Stimulated activated CD4-positive, alpha-beta T cell treated with anti-CD3 and anti-CD28 coated beads, Interleukin-15, amount 100 ng/mL, for 24 hours (primary cell): ENCODE results near the gene KCNN3.

Experiments used
- DNase-seq: peaks from one replicate; pipeline ENCODE4 v3.0.0-alpha.2; 2020

The KCNN3 gene

DNA sequence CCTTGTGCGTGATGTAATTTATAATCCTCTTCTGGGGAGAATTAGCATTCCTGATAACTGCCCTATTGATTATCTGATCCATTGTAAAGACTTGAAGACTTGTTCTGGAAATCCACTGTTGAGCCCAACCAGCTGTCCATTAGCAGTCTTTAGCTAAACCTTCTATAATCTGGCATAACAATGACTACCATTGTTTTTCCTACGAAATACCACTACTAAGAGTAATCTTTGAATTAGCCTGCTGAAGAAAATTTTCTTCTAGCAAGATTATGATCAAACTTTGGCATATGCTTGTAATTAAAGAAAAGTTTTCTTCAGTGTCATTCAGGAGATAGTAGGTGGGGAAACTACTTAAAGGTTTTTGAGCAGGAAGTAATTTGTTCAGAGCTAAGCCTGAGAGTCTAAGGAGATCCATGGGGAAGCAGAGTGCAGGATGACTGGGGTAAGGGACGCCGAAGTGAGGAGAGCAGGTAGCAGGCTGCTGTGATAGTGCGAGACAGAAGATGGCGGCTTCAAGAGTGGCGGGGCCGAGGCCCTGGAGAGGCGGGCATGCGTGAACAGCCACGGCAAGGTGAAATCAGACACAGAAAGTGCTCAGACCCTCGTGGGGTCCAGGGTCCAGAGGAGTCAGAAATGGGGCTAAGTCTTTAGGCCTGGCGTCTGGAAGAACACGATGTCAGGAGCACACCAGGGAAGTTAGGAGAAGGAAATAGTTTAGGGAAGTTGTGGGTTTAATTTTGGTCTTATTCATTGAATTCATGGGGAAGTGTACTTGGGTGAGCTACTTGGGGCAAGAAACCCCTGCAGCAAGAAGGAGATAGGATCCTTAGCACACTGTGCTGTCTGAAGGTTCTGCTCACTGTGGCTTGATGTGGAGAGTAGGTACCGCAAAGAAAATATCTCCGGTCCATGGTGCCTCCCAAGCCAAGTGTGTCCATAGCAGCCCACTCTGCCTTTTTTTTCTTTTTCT lies 149.5 kb downstream of the KCNN3 start:
- no peak for DNase-seq

DNA sequence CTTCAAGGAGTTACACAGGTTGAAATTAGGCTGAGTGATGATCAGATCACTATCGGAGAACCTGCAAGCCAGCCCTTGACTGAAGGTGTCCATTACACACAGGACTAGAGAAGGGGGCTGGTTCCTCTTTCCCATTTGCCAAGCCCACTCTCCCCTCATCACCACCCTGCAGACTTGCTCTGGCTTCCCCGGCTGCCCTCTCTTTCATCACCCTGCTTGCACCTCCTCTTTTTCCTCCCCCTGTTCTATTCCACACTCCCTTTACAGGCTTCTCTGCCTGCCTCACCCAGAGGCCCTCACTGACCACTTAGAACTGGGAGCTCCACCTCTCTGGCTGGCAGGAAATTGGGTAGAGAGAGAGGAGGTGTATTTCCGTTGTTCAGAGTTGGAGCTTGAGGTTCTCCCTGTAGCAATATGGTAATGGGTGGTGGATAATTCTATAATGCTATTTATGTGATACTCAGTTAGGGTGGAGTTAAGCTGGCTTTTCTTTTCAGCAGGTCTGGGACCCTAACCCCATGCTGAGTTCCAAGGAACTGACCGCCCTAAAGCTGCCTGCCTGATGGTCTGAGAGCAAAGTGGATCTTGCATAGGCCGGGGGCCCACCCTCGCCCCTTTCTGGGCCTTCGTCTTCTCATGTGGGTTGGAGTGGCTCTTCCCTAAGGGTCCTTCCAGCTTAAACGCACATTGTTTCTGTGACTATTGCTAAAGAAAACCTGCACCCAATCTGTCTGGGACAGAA lies 150.3 kb downstream of the KCNN3 start:
- no peak for DNase-seq

DNA sequence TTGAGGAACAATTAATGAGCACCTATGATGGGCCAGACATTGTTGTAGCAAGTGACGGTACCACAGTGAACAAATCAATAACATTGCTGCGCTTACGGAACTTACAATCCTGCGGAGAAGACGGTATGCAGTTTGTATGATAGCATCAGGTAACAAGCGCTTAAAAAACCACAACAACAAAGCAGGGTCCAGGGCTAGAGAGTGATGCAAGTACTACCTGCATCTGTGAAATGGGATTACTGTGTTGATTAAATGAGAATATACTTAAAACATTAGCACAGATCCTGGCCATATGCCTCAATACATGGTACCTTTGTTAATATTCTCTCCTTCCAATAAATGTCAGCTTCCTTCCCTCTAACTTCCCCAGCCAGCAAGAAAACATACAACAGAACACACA lies 151.5 kb downstream of the KCNN3 start:
- no peak for DNase-seq

DNA sequence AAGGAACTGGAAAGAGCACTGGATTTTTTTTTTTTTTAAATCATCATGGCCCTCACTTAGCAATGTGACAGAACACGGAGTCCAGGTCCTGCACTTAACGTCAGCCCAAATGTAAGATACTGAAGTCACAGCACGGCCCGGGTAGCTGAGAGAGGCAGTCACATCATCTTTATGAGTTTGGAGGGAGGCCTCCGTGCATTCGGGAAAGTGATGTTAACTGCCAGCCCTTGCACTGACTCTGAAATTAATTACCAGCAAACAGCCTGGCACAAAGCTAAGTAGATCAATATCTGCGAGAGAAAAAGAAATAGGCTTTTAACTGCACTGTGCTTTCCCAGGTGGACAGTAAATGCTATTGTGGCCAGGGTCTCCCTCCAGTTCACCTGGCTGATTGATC lies 152.6 kb downstream of the KCNN3 start:
- DNase-seq = no peak

DNA sequence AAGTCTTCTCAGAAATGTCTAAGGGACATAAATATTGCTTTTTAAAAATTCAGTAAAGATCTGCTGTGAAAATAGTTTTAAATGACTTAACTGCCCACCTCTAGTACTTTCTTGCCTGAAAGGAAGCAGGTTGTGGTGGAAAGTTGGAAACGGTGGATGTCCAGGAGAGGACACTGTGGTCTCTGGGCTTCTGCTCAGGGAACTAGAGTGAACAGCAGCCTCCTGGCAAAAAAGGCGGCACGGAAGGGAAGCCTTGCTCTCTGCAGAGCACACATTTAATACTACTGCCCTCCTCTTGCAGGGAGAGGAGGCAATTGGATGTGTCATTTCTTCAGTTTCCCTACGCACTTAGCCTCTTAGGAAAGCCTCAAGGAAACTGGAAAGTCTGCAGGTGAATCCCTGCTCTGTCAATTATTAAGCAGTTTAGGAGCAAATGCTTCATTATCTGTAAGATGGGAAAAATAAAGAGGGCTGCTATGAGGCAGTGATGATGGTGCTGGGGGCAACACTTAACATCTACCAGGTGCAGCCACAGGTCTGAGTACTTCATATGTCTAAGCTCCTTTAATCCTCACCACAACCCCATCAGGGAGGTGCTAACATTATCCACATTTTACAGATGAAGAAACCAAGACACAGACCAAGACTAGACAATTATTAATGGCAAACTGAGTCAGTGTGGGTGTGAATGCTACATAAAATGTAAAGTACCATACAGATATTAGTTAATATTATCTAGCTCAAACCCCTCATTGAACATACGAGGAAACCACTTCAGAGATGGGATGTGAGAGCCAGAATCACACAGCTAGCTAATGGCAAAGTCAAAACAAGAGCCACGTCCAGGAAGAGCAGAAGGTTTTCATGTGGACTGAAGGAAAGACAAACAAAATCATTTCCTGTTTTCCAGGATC lies 153.2 kb downstream of the KCNN3 start:
- no peak for DNase-seq

DNA sequence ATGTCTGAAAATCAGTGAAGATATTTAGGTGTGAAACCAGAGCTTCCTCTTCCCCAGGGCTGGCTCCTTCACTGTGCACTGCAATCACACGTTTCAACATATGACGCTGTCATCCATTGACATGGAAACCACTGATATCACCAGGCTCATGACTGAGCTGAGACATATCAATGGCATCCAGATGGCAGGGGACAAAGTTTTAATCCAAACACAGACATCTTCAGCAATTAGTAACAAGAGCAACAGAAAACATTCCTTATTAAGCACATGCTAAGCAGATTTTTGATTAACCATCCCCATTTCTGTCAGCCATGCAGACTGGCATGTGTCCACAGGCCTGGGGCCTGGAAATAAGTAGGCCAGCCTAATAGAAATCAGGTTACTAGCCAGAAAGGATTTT lies 154.1 kb downstream of the KCNN3 start:
- no peak for DNase-seq

DNA sequence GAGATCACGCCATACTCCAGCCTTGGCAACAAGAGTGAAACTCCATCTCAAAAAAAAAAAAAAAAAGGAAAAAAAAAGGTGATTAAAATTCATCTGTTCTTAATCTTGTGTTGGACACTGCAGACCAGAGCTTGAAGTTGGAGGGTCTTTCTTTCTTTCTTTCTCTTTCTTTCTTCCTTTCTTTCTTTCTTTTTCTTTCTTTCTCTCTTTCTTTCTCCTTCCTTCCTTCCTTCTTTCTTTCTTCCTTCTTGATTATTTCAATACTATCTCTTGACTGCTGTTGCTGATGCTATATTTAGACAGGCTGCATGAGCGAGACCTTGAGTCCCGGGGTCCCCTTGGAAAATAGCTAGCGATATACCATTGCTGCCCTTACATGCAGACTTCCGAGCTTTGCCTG lies 154.7 kb downstream of the KCNN3 start:
- DNase-seq = no peak

DNA sequence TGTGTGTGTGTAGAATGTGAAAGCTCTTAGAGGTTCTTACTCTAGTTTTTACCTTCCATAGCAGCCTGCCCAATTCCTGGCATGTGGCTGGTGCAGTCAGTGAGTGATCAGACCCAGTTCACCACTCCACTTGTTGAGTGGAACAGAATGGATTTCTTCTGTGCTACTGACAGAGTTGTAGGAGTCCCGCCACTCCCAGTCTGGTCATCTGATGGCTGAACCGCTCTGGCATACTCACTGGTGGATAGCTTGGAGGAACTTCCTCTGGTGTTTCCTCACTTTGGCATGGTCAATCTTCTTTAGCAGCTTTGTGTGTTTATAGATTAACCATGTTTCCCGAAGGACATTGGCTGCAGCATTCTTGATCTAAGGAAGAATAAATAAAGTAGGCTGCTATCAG lies 155.4 kb downstream of the KCNN3 start:
- DNase-seq = no peak

DNA sequence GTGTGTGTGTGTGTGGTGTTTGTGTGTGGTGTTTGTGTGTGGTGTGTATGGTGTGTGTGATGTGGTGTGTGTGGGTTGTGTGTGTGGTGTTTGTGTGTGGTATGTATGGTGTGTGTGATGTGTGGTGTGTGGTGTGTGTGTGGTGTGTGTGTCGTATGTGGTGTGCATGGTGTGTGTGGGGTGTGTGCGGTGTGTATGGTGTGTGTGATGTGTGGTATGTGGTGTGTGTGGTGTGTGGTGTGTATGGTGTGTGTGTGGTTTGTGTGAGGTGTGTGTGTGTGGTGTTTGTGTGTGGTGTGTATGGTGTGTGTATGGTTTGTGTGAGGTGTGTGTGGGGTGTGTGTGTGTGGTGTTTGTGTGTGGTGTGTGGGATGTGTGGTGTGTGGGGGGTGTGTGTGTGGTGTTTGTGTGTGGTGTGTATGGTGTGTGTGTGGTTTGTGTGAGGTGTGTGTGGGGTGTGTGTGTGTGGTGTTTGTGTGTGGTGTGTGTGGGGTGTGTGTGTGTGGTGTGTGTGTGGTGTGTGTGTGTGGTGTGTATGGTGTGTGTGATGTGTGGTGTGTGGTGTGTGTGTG lies 155.9 kb downstream of the KCNN3 start:
- no peak for DNase-seq

DNA sequence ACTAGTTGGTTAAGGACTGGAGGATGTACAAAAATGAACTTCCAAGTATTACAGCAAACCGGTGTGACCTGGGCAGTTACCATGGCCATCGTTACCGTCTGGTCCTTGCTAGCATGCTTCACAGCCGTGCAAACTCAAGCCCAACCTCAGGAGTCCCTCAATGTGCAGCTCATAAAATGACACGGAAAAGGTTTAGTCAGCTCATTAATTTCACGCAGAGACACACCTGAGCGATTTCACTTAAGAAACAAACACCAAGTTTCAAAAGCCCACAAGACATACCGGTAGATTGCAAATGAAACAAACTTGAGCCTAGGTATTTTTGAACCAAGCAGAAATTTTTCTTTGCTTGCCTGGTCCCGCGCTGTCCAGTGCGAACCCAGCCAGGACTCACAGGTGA lies 157.1 kb downstream of the KCNN3 start:
- DNase-seq = no peak

DNA sequence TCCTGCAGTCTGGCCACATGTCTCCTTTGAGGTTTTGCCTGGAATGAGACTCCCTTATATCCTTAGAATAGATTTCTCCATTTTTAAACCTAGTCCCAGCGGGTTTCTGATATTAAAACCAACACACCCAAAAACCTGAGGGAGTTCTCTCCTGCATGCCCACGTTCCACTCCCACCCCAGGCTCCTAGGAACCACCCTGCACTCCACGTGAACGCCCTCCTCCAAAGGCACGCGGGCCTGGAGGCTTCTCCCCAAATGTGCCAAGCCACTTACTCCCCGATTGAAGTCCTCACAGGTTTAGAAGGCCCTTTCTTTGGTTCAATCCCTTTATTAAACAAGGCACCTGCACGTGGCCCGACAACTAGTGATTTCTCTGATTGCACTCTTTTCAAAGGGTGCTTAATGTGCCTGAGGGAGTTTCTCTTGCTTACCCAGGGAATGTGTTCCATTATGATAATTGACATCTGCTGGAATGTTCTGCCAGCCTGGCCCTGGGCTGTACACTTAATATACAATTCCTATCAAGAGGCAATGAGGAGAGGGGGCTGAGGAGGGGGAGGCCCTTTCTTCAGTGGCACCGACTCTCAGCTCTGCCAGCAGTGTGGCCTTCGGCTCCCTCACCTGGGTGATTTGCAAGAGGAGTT lies 157.8 kb downstream of the KCNN3 start:
- no peak for DNase-seq

DNA sequence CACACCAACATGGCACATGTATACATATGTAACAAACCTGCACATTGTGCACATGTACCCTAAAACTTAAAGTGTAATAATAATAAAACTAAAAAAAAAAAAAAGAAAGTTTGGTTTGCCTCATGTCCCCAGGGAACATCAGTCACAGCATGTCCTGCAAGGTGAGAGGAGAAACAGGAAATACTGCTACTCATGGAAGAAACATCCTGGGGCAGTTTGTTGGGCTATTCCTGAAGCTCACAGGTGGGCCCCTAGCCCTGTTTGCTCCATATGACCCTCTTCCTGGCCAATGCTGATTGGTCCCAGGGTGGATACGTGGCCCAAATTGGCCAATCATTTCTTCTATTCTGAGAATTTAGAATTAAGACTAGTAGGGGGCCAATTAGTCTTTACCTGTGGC lies 158.7 kb downstream of the KCNN3 start:
- no peak for DNase-seq

DNA sequence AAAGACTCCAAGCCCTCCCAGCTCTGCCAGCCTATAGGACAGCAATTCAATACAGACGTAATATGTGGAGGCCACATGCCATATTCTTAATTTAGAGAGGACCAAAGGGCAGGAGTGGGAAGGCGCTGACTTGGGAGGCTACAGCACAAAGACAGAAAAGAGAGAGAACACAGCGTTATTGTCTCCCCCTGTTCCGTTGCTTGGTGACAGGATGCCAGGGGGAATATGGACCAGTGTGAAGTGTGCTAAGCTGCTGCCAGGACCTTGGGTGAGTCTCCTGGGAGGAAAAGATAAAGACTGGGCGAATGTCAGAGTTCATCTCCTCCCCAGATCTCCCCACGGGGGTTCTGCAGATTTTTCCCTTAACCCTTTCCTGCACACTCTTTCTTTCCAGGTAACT lies 160.0 kb downstream of the KCNN3 start:
- no peak for DNase-seq

DNA sequence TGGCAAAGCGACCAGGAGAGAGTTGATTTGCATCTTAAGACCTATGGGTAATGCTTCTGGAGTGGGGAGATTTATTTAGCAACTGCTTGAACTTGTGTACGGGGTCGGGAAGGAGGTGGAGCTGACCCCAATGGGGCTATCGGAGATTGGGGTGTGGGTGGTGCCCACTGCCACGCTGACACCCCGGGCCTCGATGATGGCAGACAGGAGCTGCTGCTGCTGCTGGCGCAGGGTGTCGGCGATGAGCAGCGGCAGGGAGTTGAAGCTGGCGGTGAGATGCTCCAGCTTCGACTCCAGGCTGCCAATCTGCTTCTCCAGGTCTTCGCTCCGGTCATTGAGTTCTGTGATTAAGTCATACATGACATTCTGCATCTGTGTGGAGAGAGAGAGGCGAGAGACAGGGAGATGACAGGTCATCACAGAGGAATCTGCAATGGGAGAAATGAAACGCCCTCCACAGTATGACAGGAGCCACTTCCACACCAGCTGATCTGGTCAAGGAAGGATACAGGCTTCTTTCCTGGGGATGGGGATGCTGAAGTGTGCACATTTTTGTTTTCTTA lies 162.1 kb downstream of the KCNN3 start:
- DNase-seq = no peak

DNA sequence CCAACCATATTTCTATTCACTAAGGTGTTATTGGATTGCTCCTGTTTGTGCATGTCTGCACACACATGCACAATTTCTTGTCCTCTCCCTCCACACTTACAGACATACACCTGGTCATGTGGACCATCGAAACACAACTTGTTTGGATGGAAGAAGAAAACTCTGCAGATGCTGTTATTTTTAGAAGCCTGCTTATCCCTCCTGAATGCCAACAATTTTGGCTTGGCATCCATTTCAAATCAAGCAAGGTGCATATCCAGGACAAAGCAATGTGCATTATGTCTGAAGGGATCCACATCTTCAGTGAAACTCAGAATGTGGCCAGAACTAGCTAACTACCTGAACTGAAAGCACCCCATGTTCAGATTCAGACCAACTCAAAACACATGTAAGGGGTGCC lies 163.2 kb downstream of the KCNN3 start:
- DNase-seq = no peak

DNA sequence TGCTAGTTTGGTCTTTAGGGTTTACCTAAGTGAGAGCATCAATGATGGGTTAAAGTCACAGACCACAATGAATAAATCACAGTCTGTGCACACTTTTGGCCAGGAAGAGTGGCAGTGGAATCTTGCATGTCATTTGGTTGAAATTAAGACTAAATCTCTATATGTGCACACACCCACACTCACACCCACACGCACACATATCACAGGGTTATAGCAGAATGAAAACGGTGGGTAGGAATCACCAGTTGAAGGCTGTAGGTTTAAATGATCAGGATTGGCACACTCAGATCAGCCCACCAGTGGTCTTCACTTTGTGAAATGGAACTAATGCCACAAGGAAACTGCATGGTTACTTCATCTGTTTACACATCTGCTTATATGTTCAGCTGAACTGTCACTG lies 164.5 kb downstream of the KCNN3 start:
- DNase-seq = no peak

DNA sequence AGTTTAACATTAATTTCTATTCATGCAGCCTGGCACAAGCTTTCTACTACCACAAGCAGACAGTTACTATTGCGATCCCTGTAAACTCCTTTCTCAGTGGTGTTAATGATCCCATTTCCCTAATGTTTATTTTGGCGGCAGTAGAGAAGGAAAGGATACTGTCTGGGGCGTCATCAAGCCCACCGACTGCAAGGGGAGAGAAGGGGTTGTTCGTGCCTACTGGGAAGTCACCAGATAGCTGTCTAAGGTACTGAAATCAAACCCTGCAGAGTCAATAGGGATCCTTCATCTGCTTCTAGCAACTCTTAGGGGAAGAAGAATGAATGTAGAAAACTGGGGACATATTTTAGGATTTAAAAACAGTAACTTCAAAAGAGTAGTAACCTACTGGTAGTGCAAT lies 166.9 kb downstream of the KCNN3 start:
- no peak for DNase-seq

DNA sequence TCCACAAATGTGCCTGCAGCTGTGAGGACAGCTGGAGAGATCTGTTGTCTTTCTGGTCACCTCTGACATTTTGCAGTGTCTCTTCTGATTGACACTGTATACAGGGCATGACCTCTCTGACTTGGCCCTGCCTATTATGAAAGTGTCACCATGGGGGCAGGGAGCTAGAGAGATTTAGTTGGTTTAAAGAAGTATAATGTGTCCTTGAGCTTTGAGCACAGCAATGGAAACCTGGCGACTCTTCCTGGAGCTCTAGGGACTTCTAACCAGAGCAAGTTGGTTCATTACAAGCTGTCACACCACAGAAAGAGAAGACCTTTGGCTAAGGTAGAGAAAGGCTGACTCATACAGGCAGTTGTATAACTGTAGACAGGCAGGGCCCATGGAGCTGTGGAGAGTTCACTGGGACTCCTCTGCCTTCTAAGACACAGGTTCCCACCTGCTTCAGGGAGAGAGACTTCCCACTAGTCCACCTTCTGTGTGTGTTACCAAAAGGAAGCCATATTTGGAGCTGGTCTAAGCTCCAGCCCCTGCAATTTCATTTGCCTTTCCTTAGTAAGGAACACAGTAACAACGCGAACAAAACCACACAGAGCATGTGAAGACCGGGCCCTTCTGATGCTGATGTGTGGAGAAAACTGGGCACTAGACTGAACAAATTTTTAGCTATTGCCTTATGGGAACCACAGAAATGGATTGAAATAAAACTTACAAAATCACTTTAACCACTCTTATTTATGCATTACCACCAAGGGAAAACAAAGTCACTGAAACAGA lies 171.6 kb downstream of the KCNN3 start:
- peak; percentile 11 for DNase-seq

DNA sequence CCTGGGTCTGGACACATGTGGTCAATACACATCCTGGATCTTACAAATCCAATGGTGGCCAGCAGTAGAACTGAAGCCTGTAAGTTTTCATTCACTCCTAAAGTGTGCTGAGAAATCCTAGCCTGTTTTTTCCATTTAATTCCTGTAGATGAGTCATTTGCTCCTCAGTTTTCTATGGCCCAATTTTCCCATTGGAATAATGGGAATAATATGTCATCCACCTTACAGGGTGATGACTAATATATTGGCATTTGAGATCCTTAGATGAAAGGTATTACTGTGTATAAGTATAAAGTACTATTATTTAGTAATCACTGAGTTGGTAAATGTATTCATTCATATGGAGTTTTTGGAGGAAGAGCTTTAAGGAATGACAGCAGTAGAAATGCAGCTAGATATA lies 172.4 kb downstream of the KCNN3 start:
- DNase-seq = no peak

DNA sequence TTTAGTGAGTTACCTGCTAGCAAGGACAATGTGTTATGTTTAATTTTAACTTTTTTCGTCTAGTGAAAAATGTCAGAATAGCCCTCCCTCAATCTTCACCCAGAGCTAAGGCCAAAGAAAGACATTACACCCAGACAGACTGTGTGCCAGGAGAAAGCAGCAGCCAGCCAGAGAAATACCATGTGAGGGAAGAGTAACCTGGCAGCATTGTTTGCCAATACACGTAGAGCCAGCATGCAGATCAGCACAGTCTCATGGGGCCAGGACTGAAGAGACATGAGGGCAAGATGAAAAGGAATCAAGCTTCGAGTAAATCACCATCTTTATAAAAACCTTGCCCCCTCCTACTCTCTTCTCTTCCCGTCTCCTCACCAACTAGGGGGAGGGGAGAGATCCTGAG lies 173.6 kb downstream of the KCNN3 start:
- DNase-seq = no peak

DNA sequence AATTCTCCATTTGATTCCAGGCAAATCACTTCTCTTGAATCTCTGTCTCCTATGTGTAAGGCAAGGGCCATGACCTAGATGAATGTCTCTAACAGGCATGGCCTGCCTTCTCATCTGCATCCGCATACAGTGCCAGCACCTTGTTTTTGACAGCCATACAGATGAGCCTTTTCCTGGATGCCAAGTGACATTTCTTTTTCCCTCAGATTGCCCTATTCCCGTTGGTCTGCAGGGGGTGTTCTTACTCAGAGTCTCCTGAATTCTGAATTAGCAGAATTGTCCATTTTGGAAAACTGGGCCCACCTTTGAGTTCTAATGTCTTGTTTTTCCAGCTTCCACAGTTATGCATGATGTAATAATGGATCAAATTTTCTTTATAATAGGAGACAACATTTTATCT lies 174.1 kb downstream of the KCNN3 start:
- DNase-seq = no peak
